HG03108 (cell line): ENCODE results near the gene BARD1.
"Not testable (repeated sequence)": the region's sequence is repeated elsewhere in the genome, so short reads cannot be mapped to it uniquely, and the experiment has no call there.

ENCODE experiments used
- ATAC-seq: cut with Tn5 transposase; IDR thresholded peaks from one replicate; pipeline ENCODE4 v1.9.1; 2021; ENCODE audit warnings: moderate library complexity; ENCODE audit not compliant: unreplicated experiment

BARD1 gene

DNA sequence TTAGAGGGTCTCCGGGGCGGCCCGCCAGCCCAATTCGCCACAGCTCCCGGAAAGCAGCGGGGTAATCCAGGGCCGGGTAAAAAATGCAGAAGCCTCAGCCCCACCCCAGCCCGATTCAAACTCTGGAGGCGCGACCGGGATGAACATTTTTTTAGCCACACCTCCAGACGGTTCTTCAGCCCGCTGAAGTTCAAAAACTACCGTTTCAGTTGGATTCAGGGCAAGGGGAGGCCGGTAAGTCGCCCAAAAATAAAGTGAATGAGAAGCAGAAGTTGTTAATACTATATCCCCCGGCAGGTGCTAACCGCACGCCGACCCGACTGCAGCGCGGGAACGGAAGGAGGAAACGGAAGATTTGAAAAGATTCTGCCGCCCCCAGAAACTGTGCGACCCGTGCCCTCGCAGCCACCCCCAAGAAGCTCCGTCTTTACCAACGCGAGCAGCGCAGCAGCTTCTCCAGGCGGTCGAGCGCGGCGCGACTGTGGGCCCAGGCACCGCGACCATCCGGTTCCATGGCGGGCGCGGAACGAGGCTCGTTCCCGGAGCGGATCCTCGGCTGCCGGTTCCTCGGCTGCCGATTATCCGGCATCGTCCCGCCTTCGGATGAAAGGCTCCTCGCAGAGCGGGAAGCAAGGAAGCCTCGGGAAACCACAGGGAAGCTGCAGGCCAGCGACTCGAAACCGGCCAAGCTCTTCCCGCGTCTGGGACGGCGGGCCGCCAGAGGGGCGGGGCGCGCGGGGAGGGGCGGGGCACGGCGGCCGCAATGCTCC is at the start of gene BARD1:
Gene BARD1, minus strand, starts transcription at position 703 of the 770 bp plus-strand sequence. Its CDS starts 114 bp downstream, at position 589.
- peak; percentile 22 for ATAC-seq

DNA sequence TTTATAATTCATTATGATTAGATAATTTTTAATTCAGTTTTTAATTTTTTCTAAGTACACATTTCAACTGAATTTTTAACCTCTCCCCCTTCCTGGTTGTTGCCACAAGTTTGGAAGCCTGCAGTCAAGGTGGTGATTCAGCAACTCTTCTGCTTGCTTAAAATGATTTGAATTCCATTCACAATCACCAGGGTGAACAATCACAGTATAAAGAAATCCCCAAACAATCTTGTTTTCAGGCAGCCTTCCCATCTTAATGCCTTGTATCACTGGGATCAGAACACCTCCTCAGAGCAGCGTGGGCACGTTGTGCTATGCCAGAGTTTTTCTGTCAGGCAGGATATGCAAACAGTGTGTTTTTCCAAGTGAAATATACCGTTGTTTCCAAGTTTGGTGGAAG is 46.7 kb upstream of the BARD1 start:
- ATAC-seq, result no peak

DNA sequence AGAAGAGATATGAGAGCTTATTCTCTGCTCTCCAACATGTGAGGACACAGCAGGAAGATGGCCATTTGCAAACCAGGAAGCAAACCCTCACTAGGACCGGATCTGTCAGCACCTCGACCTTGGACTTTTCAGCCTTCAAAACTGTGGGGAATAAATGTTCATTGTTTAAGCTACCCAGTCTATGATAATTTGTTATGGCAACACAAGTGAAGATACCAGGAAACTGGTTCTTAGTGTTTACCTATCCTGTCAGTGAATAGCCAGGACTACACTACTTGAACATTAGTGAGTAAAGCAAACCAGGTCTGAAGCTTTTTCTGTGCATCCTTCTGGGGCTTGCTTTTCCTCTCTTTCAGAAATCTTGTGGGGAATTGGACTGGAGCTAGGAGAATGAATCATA is 44.4 kb upstream of the BARD1 start:
- no peak for ATAC-seq

DNA sequence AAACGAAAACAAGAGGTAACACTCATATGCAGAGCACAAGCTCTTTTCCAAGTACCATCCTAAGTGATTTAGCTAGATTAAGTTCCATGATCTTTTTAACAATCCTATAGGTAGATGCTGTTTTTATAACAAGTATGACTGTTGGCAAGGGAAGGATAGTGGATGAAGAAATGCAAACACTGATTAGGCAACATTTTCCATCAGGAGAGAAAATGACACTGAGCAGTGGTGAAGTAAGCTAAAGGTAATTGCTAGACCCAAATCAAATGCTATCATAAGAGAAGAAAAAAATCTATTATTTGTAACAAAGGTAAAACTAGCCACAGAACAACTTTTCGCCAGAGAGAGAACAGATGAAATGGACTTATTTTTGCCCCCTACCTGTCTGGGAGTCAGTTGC is 34.3 kb upstream of the BARD1 start:
- ATAC-seq, result no peak

DNA sequence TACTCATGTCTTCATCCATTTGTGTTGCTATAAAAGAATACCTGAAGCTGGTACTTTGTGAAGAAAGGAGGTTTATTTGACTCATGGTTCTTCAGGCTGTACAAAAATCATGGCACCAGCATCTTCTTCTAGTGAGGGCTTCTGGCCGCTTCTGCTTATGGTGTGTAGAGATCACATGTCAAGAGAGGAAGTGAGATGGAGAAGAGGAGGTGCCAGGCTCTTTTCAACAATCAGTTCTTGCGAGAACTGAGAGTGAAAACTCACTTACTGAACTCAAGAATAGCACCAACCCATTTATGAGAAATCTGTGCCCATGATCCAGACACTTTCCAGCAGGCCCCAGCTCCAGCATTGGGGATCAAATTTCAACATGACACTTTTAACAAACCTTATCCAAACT is 30.0 kb upstream of the BARD1 start:
- no peak for ATAC-seq

DNA sequence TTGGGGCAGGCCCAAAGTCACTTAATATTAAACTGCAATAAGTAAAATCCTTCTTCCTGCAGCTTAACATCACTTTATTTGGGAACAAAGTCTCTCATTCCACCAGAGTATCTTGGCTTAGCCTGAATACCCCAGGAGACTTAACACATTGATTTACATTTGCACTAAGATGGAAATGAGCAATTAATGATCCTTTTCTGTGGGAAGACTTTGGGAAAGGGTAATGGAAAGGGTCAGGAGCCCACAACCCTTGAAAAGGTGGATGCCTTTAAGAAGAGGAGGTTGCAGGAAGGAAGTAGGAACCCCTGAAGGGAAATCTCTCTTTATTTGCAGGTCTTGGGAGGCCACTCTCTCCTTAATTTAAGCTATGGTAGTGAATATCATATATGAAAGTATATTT is 28.0 kb upstream of the BARD1 start:
- no peak for ATAC-seq

DNA sequence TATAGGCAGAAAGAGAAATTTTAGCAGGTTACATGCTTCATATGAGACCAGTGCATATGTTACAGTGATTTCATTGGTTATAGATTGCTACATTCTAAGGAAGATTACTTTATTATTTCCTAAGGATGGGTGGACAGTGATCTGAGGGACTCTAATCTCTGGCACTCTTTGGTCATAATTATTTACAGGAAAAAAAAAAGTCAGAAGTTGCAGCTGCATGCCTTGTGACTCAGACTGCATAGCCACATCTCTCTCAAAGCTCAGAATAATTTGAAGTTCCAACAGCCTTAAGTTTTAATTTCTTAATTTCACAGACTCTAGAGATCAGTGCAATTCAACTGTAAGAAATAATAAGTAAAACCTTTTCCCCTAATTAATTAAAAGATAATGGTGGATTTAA is 27.1 kb upstream of the BARD1 start:
- ATAC-seq, result no peak

DNA sequence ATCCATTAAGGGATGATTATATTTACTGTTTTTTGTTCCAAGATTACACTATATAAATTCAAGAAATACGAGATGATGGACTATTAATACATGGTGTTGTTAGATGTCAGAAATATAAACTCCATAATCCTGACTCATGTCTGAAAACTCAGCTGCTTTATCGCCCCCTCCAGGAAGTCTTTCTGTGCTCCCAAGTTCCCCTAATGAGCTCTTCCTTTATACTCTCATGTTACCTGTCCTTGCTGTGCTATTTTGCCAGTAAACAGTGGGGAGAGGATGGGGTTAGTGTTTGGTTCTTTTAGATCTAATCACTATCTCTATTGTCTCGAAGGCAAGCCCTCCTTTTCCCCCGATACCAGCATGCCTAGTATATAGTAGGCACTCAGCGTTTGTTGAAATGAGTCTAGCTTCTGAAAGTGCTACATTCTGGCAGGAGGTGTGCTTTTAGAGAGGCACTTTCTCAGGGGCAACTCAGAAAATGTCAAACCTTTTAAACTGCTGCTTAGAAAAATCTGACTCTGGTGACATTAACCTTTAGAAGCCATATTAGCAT is 21.4 kb upstream of the BARD1 start:
- ATAC-seq, result no peak

DNA sequence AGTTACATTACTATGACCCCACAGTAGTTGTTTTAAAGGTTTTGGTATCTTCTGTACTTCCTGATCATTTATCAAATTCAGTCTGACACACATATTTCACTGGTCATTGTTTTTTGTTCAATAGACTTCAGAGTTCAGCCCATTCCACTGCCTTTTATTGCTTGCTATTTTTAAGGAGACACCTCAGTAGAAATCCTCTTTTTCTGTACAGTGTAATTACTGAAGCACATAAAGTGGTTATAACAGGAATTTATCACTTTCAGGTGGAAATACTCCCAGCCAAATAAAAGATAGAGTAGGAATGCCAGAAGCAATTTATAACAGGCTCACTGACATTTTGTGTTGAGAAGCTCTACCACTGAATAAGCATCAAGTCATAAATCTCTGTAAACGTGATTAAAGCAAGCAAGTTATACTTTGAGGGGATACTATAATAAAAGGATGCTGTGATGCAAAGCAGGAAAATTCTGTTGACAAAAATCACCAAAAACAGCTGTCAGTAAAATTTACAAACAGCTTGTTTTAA is 6.6 kb upstream of the BARD1 start:
- ATAC-seq, result no peak

DNA sequence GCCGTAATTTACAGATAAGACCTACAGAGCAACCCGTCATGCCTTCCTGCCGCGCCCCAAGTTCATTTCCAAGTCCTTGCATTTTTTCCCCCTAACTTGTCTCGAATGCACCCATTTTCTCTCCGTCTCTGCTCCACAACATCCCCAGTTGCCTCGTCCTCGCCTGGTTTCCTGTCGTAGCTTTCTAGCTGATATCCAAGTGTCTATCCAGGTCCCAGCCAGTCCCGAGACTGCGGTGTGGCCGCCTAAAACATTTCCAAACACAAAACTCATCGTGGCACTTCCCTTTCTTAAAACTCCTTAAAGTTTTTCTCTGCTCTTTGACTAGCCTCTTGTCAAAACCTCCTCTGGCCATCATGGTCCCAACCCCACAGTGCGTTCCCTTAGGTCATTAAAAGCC is 1.2 kb upstream of the BARD1 start:
- ATAC-seq, result no peak

DNA sequence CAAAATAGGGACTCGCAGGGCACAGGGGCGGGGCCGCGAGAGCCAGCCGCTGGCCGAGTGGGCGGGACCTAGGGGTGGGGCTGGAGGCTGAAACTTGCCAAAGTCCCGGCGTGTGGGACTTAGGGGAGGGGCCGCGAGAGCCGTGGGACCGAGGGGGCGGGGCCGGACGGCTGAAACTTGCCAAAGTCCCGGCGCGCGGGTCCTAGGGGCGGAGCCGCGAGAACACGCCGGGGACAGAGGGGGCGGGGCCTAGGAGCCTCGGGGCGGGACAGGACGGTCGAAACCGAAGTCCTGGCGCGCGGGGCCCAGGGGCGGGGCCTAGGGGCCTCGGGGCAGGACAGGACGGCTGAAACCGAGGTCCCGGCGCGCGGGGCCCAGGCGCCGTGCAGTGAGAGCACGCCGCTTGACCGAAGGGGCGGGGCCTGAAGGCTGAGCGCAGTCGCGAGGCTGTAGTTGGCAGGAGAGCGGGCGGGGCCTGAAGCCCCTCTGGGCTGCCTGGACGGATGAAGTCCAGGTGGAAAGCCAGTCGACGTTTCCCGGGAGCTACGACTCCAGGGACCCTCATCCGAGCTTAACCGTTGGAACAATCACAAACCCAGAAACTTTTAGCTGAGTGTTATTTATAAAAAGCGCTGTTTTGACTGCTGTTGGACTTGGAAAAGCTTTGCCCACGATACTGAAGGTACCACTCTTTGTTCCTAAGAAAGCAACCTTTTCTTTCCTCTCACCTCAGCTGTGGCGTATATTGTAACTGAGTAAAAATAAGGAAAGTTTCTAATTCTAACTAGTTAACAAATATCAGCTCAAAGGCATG is 475 bp upstream of the BARD1 start:
- ATAC-seq, result peak; percentile 84

DNA sequence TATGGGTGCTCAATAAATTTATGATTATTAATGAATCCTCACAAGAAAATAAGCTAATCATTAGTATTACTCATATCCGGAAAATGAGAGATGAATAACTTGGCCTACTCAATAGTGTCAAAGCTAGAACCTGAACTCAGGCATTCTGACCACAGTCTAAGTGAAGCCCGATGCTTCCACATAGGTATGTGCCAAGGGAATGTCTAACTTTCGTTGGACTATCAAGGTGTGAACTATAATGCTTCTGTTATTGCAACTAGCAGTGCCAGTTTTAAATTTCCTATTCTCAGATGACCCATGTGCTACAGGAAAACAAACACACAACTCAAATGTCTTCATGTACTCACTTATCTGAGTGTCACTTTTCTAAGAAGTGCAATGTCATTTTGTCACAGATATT is 1.8 kb downstream of the BARD1 start:
- ATAC-seq, result no peak

DNA sequence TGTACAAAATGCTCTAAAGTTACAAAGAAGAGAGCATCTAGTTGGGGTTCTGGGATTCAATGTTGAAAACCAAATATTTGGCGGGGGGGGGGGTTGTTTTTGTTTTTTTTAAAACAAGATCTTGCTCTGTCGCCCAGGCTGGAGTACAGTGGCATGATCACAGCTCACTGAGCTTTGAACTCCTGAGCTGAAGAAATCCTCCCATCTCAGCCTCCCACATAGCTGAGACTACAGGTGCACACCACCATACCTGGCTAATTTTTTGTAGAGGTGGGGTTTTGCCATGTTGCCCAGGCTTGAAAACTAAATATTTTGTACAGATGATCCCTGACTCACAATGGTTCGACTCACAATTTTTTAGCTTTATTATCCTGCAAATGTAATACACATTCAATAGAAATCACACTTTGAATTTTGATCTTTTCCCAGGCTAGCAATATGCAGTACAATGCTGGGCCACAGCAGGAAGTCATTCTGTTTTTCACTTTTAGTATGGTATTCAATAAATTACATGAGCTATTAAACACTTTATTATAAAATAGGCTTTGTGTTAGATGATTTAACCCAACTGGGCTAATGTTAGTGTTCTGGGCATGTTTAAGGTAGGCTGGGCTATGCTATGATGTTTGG is 7.6 kb downstream of the BARD1 start:
- ATAC-seq, result no peak

DNA sequence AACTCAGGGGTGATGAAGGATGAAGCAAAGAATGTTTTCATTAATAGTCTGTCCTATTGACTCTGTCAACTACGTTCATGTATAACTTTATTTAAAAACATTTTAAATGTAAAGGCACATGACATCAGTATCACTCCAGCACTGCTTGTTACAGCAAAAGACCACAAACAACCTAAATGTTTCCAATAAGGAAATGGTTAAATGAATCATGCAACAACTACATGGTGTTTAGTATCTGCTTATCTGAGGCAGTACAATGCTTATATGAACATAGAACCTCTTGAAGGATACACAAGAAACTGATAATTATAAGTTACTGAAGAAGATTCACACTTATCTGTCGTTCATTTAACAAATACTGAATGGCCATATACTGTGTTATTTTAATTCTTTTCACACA is 8.4 kb downstream of the BARD1 start:
- ATAC-seq, result no peak

DNA sequence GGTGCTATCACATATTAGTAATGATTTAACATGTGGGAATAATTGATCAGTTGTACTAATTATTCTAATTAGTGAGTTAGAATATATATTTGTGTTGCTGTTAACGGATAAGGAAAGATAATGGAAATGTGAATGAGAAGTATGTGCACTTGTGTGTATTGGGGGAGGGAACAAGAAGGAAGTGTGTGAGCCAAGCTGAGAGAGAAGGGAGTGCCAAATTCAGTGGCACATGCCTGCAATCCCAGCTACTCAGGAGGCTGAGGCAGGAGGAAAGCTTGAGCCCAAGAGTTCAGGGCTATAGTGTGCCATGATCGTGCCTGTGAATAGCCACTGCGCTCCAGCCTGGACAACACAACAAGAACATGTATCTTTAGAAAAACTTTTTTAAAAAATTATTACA is 9.3 kb downstream of the BARD1 start:
- no peak for ATAC-seq

DNA sequence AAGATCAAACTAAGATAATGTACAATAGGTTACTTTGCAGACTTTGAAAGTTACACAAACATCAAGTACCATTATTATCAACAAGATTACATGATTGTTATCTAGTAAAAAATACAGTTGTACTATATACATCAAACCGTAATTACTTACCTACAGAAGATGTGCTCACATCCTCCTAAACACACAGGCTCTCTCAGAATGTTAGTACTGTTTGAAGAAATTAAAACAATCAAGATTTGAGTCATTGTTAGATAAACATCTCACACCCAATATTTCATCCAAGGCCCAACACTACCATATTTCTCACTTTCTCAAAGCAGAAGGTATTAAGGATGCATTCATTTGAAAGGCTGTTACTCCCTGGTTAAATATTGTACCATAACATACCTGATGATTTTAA is 12.6 kb downstream of the BARD1 start:
- no peak for ATAC-seq

DNA sequence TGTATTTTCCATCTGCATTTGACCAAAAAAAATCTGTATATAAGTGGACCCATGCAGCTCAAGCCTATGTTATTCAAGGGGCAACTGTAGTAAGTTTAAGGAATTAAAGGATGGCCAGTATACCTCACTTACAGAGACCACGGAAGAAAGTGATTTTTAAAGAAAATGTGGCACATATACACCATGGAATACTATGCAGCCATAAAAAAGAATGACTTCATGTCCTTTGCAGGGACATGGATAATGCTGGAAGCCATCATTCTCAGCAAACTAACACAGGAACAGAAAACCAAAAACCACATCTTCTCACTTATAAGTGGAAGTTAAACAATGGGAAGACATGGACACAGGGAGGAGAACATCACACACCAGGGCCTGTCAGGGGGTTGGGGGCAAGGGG is 26.3 kb downstream of the BARD1 start:
- not testable (repeated sequence) for ATAC-seq

DNA sequence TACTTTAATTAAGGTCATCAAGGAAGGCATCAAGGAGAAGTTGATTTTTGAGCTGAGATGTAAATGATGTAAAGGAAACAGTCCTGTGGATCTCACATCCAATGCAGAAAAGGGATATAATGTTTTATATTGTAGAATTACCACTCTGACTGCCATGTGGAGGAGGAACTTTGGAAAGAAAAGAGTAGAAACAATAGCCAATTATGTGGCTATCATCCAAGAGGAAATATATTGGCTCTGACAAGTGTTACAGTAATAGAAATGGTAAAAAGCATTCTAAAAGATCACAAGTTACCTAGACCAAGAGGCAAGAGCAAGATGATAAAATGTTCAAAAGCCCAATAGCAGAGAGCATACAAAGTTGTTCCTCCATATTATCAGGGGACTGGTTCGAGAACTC is 26.8 kb downstream of the BARD1 start:
- ATAC-seq, result no peak

DNA sequence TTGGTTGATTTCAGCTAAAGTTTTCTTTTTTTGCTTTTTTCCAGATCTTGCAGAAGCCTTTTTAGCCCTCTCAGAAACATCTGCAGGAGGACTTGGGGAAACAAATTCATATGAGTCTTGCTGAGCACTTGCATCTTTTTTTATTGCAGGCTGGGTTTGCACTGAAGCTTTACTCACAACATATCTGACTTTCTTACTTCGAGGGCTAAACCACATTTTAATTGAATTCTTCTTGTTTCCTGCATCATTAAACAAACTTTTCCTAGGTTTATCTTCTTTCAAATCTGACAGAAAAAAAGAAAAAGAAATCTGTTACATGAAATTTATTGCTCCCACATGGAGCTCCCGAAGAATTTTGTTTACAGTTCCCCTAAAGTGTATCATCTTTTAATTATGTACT is 28.3 kb downstream of the BARD1 start:
- no peak for ATAC-seq

DNA sequence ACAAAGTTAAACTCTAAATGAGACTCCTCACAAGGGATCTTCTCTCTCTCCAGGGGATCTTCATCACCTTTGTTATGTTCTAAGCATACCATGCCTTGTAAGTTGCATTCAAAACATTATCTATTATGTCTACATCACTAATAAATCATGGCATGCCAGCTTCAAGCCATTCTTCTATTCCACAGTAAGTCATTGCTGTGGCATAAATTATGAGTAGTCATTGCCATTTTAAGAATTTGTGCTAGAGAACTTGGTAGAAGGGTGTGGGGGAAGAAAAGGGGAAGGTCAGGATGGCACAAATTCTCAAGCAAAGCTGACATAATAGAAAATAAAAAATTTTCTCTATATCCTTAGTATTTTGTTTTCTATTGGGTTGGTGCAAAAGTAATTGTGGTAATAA is 33.5 kb downstream of the BARD1 start:
- ATAC-seq, result no peak

DNA sequence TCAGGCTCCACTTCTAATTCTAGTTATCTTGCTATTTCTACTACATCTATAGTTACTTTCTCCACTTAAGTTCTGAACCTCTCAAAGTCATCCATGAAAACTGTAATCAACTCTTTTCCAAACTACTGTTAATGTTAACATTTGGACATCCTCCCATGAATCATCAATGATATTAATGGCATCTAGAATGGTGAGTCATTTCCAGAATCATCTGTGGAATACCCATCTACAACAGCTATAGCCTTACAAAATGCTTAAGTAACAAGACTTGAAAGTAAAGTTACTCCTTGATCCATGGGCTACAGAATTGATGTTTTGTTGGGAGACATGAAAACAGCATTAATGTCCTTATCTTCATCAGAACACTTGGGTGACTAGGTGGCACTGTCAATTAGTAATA is 35.4 kb downstream of the BARD1 start:
- ATAC-seq, result no peak
